ENCODE results near the gene EXTL2. TPM values are rescaled to one million over a fixed set of nuclear protein-coding genes. Genes with fewer than 3 reads are reported as not detected.

The EXTL2 gene
- total RNA-seq, 2 donors from 2014 or later = 9.6 to 14.5 TPM

- ATAC-seq (ENCODE audit: insufficient number of reproducible peaks, low FRiP score, low read depth) (no peak), DNase-seq (ENCODE audit: low spot score) (no peak)
- no peaks in the 10 kb centered on the region for H3K36me3 ChIP-seq
- no peaks in the 10 kb centered on the region for H3K9me3 ChIP-seq
- H3K27ac ChIP-seq = no peak overlapping the region
- TF ChIP-seq CTCF (IDR thresholded peaks at IDR 0.05) = no peak
- H3K4me3 ChIP-seq = no peak overlapping the region
- H3K27me3 ChIP-seq (replicated peaks; ENCODE audit: insufficient read depth) = no peaks in the 10 kb centered on the region
- H3K4me1 ChIP-seq (ENCODE audit: control insufficient read depth in 1 of 2, low read depth in 2 of 2) = peaks cover 0 to 10% of the 10 kb centered on the region in 2 donors
Observed at GRCh38 chr1:100869996-100870395, 24.6 kb downstream of the EXTL2 start.

GRCh38 chr1:100868364-100868995 lies 26.2 kb downstream of the EXTL2 start:
- no peak for DNase-seq (ENCODE audit: low spot score)
- no peak for ATAC-seq (ENCODE audit: insufficient number of reproducible peaks, low FRiP score, low read depth)
- TF ChIP-seq CTCF (IDR thresholded peaks at IDR 0.05) = peak; percentile 67
- no peak overlapping the region for H3K4me3 ChIP-seq
- H3K27me3 ChIP-seq (replicated peaks; ENCODE audit: insufficient read depth) = no peaks in the 10 kb centered on the region
- no peaks in the 10 kb centered on the region for H3K9me3 ChIP-seq
- H3K27ac ChIP-seq = no peak overlapping the region
- peaks cover 0 to 10% of the 10 kb centered on the region in 2 donors for H3K4me1 ChIP-seq (ENCODE audit: control insufficient read depth in 1 of 2, low read depth in 2 of 2)
- H3K36me3 ChIP-seq = no peaks in the 10 kb centered on the region

GRCh38 chr1:100866901-100867206 lies 27.8 kb downstream of the EXTL2 start:
- ATAC-seq (ENCODE audit: insufficient number of reproducible peaks, low FRiP score, low read depth) (no peak), DNase-seq (ENCODE audit: low spot score) (no peak)
- Histone ChIP-seq H3K9me3 (no peaks in the 10 kb centered on the region), H3K27ac (no peak overlapping the region), H3K27me3 (replicated peaks; ENCODE audit: insufficient read depth) (no peaks in the 10 kb centered on the region), H3K4me1 (ENCODE audit: control insufficient read depth in 1 of 2, low read depth in 2 of 2) (peaks cover 0 to 10% of the 10 kb centered on the region in 2 donors), H3K36me3 (no peaks in the 10 kb centered on the region), H3K4me3 (no peak overlapping the region)
- no peak for TF ChIP-seq CTCF (IDR thresholded peaks at IDR 0.05)

GRCh38 chr1:100866041-100866900 lies 28.4 kb downstream of the EXTL2 start:
- H3K27me3 ChIP-seq (replicated peaks; ENCODE audit: insufficient read depth) = no peaks in the 10 kb centered on the region
- ATAC-seq (ENCODE audit: insufficient number of reproducible peaks, low FRiP score, low read depth) (no peak), DNase-seq (ENCODE audit: low spot score) (no peak)
- H3K4me1 ChIP-seq (ENCODE audit: control insufficient read depth in 1 of 2, low read depth in 2 of 2) = peaks cover 0 to 10% of the 10 kb centered on the region in 2 donors
- TF ChIP-seq CTCF (IDR thresholded peaks at IDR 0.05) = peak; percentile 66
- no peaks in the 10 kb centered on the region for H3K9me3 ChIP-seq
- H3K36me3 ChIP-seq = no peaks in the 10 kb centered on the region
- no peak overlapping the region for H3K27ac ChIP-seq
- peak overlapping the region; percentile 53 for H3K4me3 ChIP-seq

GRCh38 chr1:100862591-100862990 lies 32.1 kb downstream of the EXTL2 start:
- no peak overlapping the region for H3K4me3 ChIP-seq
- DNase-seq (ENCODE audit: low spot score) (no peak), ATAC-seq (ENCODE audit: insufficient number of reproducible peaks, low FRiP score, low read depth) (no peak)
- H3K9me3 ChIP-seq = no peaks in the 10 kb centered on the region
- no peaks in the 10 kb centered on the region for H3K36me3 ChIP-seq
- TF ChIP-seq CTCF (IDR thresholded peaks at IDR 0.05) = no peak
- H3K4me1 ChIP-seq (ENCODE audit: control insufficient read depth in 1 of 2, low read depth in 2 of 2) = peaks cover 0 to 10% of the 10 kb centered on the region in 2 donors
- no peaks in the 10 kb centered on the region for H3K27me3 ChIP-seq (replicated peaks; ENCODE audit: insufficient read depth)
- no peak overlapping the region for H3K27ac ChIP-seq
